Breast epithelium (tissue), 3 donors: ENCODE data around the gene PIP4K2C.
A peak's percentile ranks its signal among the peaks of the same experiment; 100 is the strongest.

Experiments used
- CTCF ChIP-seq, 3 donors: fragments of 450-650 bp; IDR thresholded peaks; one replicate each; pipeline ENCODE4 v1.5.1; 2016 to 2017; ENCODE audit warnings: antibody characterized with exemption in 3 of 3, mild to moderate bottlenecking in 3 of 3, moderate library complexity in 3 of 3
- POLR2A ChIP-seq: fragments of 450-650 bp; IDR thresholded peaks from one replicate; pipeline ENCODE4 v1.6.1; 2016; ENCODE audit warnings: antibody characterized with exemption, mild to moderate bottlenecking, moderate library complexity

GRCh38 chr12:57583008-57583831, 7.8 kb upstream of the PIP4K2C start:
- TF ChIP-seq CTCF (IDR thresholded peaks at IDR 0.05) (peak; percentile 92 to 97 (median 97)), POLR2A (no peak)
